Chondrocyte (in vitro differentiated cells): ENCODE measurements around the gene MTUS2. TPM values are rescaled to one million over a fixed set of nuclear protein-coding genes. Genes with fewer than 3 reads are reported as not detected.

Experiments
- DNase-seq: peaks from one replicate; pipeline ENCODE4 v3.0.0; 2021; ENCODE audit warnings: mixed read lengths, low spot score
- H3K27ac Mint-ChIP-seq: one replicate; pipeline ENCODE4 v1.8.0; 2021; ENCODE audit warnings: mild to moderate bottlenecking, moderate library complexity, mixed read lengths; ENCODE audit not compliant: unreplicated experiment
- H3K27me3 Mint-ChIP-seq: 2 replicates; pipeline ENCODE4 v1.8.0; 2021; ENCODE audit warnings: low read depth, mixed read lengths
- H3K36me3 Mint-ChIP-seq: 2 replicates; pipeline ENCODE4 v1.8.0; 2021; ENCODE audit warnings: low read depth, mixed read lengths
- H3K4me1 Mint-ChIP-seq: 2 replicates; pipeline ENCODE4 v1.8.0; 2021; ENCODE audit warnings: low read depth, mild to moderate bottlenecking, mixed read lengths
- H3K4me3 Mint-ChIP-seq: one replicate; pipeline ENCODE4 v1.8.0; 2021; ENCODE audit warnings: mild to moderate bottlenecking, moderate library complexity, mixed read lengths; ENCODE audit not compliant: unreplicated experiment
- H3K9me3 Mint-ChIP-seq: 2 replicates; pipeline ENCODE4 v1.8.0; 2021; ENCODE audit warnings: low read depth, mixed read lengths
- CTCF ChIP-seq: fragments of 200-600 bp; sonication (generic); IDR thresholded peaks from 2 replicates; pipeline ENCODE4 v1.5.0; 2021; ENCODE audit warnings: antibody characterized with exemption, mild to moderate bottlenecking, moderate library complexity
- total RNA-seq: library from RNA; stranded (reverse); gene quantifications from 3 replicates; pipeline ENCODE4 v1.2.1, GENCODE V29; 2021

Gene MTUS2
- total RNA-seq, 1 donor from 2014 or later, result 1.2 TPM

GRCh38 chr13:28875846-28876615 is 55.9 kb downstream of the MTUS2 start:
- TF ChIP-seq CTCF, result no peak
- H3K36me3 Mint-ChIP-seq, result no peaks in the 10 kb centered on the region
- H3K27me3 Mint-ChIP-seq, result peaks cover 2% of the 10 kb centered on the region
- H3K4me3 Mint-ChIP-seq, result no peak overlapping the region
- H3K9me3 Mint-ChIP-seq, result peaks cover 29% of the 10 kb centered on the region
- DNase-seq, result no peak
- H3K4me1 Mint-ChIP-seq, result no peaks in the 10 kb centered on the region
- no peak overlapping the region for H3K27ac Mint-ChIP-seq

- no peak overlapping the region for H3K4me3 Mint-ChIP-seq
- no peak for TF ChIP-seq CTCF
- H3K4me1 Mint-ChIP-seq, result no peaks in the 10 kb centered on the region
- no peaks in the 10 kb centered on the region for H3K36me3 Mint-ChIP-seq
- H3K27me3 Mint-ChIP-seq, result peaks cover 2% of the 10 kb centered on the region
- H3K9me3 Mint-ChIP-seq, result peaks cover 16% of the 10 kb centered on the region
- H3K27ac Mint-ChIP-seq, result no peak overlapping the region
- no peak for DNase-seq
Measured at GRCh38 chr13:28877408-28877807, 57.3 kb downstream of the MTUS2 start.

GRCh38 chr13:28885181-28885580 is 65.0 kb downstream of the MTUS2 start:
- no peaks in the 10 kb centered on the region for H3K36me3 Mint-ChIP-seq
- H3K4me1 Mint-ChIP-seq, result no peaks in the 10 kb centered on the region
- no peaks in the 10 kb centered on the region for H3K27me3 Mint-ChIP-seq
- H3K9me3 Mint-ChIP-seq, result no peaks in the 10 kb centered on the region
- DNase-seq, result no peak
- H3K4me3 Mint-ChIP-seq, result no peak overlapping the region
- no peak overlapping the region for H3K27ac Mint-ChIP-seq
- TF ChIP-seq CTCF, result no peak

DNA sequence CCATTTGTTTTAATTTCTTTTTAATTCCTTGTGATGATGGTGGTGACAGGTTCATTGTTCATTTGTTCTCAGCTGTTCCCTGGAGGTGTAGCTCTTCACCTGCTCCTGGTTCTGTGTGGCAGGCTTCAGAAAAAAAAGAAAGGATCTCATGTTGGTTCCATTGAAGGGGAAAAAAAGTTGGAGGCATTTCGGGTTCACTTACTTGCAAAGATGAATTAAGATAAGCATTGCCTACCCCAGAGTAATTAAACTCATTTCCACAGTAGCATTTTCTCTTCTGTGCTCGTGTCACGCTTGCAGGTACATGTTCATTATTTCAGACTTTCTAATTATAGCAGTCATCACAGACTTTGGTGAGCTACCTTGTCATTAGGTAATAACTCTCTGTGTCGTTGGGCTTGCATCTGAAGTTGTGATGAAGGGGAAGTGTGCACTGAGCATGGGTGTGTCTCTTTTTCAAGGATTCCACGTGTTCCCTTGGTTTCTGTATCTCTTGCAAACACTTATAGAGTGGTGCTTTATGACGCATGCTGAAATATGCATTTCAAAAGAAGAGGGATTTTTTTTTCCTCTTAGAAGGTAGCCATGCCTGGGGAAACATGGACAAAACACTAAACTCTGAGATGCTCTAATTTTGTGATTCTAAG is 69.1 kb downstream of the MTUS2 start:
- H3K4me3 Mint-ChIP-seq, result no peak overlapping the region
- TF ChIP-seq CTCF, result no peak
- no peak overlapping the region for H3K27ac Mint-ChIP-seq
- DNase-seq, result no peak
- no peaks in the 10 kb centered on the region for H3K27me3 Mint-ChIP-seq
- no peaks in the 10 kb centered on the region for H3K4me1 Mint-ChIP-seq
- no peaks in the 10 kb centered on the region for H3K36me3 Mint-ChIP-seq
- H3K9me3 Mint-ChIP-seq, result peaks cover 4% of the 10 kb centered on the region

DNA sequence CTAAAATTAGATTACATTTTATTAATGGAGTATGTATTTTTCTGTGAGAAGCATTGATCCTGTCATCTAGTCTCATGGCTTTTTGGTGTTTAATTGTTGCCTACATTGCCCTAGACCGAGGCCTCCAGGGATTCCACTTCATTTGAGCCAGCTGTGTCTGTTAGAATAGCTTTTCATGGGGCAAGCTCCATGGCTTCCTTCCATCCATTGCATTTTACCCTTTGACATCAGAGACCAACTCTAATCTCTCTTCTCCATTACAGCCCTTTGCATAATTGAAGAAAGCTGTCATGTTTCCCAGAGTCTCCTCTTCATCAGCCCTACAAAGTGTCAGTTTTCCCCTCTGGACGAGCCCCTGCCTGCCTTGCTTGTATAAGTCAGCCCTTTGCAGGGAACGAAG is 70.6 kb downstream of the MTUS2 start:
- peaks cover 4% of the 10 kb centered on the region for H3K27me3 Mint-ChIP-seq

More for the DNA sequence above, 70.6 kb downstream of the MTUS2 start:
- Mint-ChIP-seq H3K4me1 (no peaks in the 10 kb centered on the region), H3K4me3 (no peak overlapping the region), H3K27ac (no peak overlapping the region), H3K9me3 (peaks cover 4% of the 10 kb centered on the region), H3K36me3 (no peaks in the 10 kb centered on the region)
- no peak for TF ChIP-seq CTCF
- DNase-seq, result no peak
